Stomach (tissue), 4 donors: ENCODE measurements around the gene VPS52.

Experiments used
- CTCF ChIP-seq, 7 experiments: fragments of 450-650 bp in 4 of 7; fragments of 200-600 bp in 3 of 7; sonication (generic) in 3 of 7; IDR thresholded peaks; one replicate each; pipeline ENCODE4 v1.5.1; 2016 to 2019; ENCODE audit warnings: antibody characterized with exemption in 7 of 7, control low read depth in 2 of 7, mild to moderate bottlenecking in 1 of 7
- EP300 ChIP-seq: sonication (generic); formaldehyde crosslinking; IDR thresholded peaks from one replicate; pipeline ENCODE4 v1.6.1; 2017; ENCODE audit warnings: antibody characterized with exemption
- POLR2A ChIP-seq, 4 donors: fragments of 450-650 bp; IDR thresholded peaks; one replicate each; pipeline ENCODE4 v1.6.1; 2016; ENCODE audit warnings: antibody characterized with exemption in 4 of 4, control low read depth in 2 of 4, mild to moderate bottlenecking in 1 of 4, moderate library complexity in 1 of 4
- POLR2AphosphoS5 ChIP-seq, 3 donors: sonication (generic); formaldehyde crosslinking; IDR thresholded peaks; one replicate each; pipeline ENCODE4 v1.6.1; 2016; ENCODE audit warnings: antibody characterized with exemption in 3 of 3

GRCh38 chr6:33211666-33212422 is 59.8 kb downstream of the VPS52 start:
- no peak for TF ChIP-seq CTCF (IDR thresholded peaks at IDR 0.05)
- no peak for TF ChIP-seq POLR2AphosphoS5 (IDR thresholded peaks at IDR 0.05)
- TF ChIP-seq EP300: no peak
- no peak for TF ChIP-seq POLR2A (IDR thresholded peaks at IDR 0.05)
